GM18508 (cell line): ENCODE data around the gene ICAM5.

Source experiments
- ATAC-seq: cut with Tn5 transposase; IDR thresholded peaks from one replicate; pipeline ENCODE4 v1.9.1; 2021; ENCODE audit warnings: moderate number of reproducible peaks; ENCODE audit not compliant: insufficient read depth, unreplicated experiment

The ICAM5 gene

GRCh38 chr19:10338940-10339339 lies 49.2 kb downstream of the ICAM5 start:
- ATAC-seq, result no peak

- ATAC-seq, result no peak
Observed at GRCh38 chr19:10339380-10339960, 49.7 kb downstream of the ICAM5 start, which contains the start of gene ICAM3. ICAM3 (minus strand) TSS chr19:10339624; CDS start chr19:10339614, 10 bp downstream.

GRCh38 chr19:10339977-10340376 lies 50.2 kb downstream of the ICAM5 start:
- no peak for ATAC-seq

GRCh38 chr19:10343495-10343894 lies 53.7 kb downstream of the ICAM5 start:
- no peak for ATAC-seq

GRCh38 chr19:10344780-10345179 lies 55.0 kb downstream of the ICAM5 start:
- ATAC-seq, result no peak
